ENCODE measurements around the gene SGTB.

Gene SGTB

GRCh38 chr5:65646938-65647337 is 75.0 kb downstream of the SGTB start:
- H3K9me3 ChIP-seq (ENCODE audit: control insufficient read depth, low read length) = no peaks in the 10 kb centered on the region
- no peak overlapping the region for H2BK12ac ChIP-seq (ENCODE audit: low read length in 2 of 2)
- H3K79me1 ChIP-seq (replicated peaks; ENCODE audit: low read length, poor library complexity, severe bottlenecking) = peaks cover 3% of the 10 kb centered on the region
- no peak overlapping the region for H2AK5ac ChIP-seq (ENCODE audit: low read length, severe bottlenecking)
- no peak overlapping the region for H2AFZ ChIP-seq (ENCODE audit: low read depth, low read length)
- H3K27me3 ChIP-seq (ENCODE audit: control insufficient read depth in 1 of 2, insufficient read depth in 1 of 2, low read length in 2 of 2) = no peaks in the 10 kb centered on the region
- H3K4me1 ChIP-seq (ENCODE audit: control insufficient read depth, insufficient read depth, low read depth, low read length) = no peaks in the 10 kb centered on the region
- H3K4me3 ChIP-seq (ENCODE audit: insufficient read depth in 1 of 2, low read depth in 1 of 2, low read length in 2 of 2) = no peak overlapping the region
- no peak overlapping the region for H3K18ac ChIP-seq (ENCODE audit: low read depth in 1 of 2, low read length in 2 of 2)
- H2BK5ac ChIP-seq (ENCODE audit: low read depth, low read length, poor library complexity, severe bottlenecking) = no peak overlapping the region
- H2BK15ac ChIP-seq (ENCODE audit: low read depth, poor library complexity, severe bottlenecking) = no peak overlapping the region
- H4K91ac ChIP-seq (ENCODE audit: low read length) = no peak overlapping the region
- no peak overlapping the region for H4K8ac ChIP-seq (ENCODE audit: low read length)
- DNase-seq = no peak
- no peak overlapping the region for H3K4ac ChIP-seq (ENCODE audit: low read depth in 1 of 2, low read length in 2 of 2)
- no peak overlapping the region for H3K14ac ChIP-seq (ENCODE audit: low read length in 2 of 2)
- 92% methylated on average over 2 of the region's 2 CpGs for WGBS
- no peak overlapping the region for H3K27ac ChIP-seq (ENCODE audit: low read length, poor library complexity, severe bottlenecking)
- H3K23ac ChIP-seq (ENCODE audit: low read length in 2 of 2) = no peak overlapping the region
- H3K36me3 ChIP-seq (ENCODE audit: control insufficient read depth in 1 of 2, insufficient read depth in 2 of 2, low read depth in 1 of 2, low read length in 2 of 2) = peaks cover 3 to 52% of the 10 kb centered on the region in 2 experiments
- H3K9ac ChIP-seq (ENCODE audit: low read length) = no peak overlapping the region
- no peak overlapping the region for H2BK120ac ChIP-seq (ENCODE audit: low read depth, low read length)
- no peak overlapping the region for H3K4me2 ChIP-seq (ENCODE audit: low read length, poor library complexity, severe bottlenecking)

- Histone ChIP-seq H4K8ac (ENCODE audit: low read length) (no peak overlapping the region), H3K23ac (ENCODE audit: low read length in 2 of 2) (no peak overlapping the region), H2AK5ac (ENCODE audit: low read length, severe bottlenecking) (no peak overlapping the region), H3K4me2 (ENCODE audit: low read length, poor library complexity, severe bottlenecking) (no peak overlapping the region), H2BK15ac (ENCODE audit: low read depth, poor library complexity, severe bottlenecking) (no peak overlapping the region), H3K27ac (ENCODE audit: low read length, poor library complexity, severe bottlenecking) (no peak overlapping the region), H3K36me3 (ENCODE audit: control insufficient read depth in 1 of 2, insufficient read depth in 2 of 2, low read depth in 1 of 2, low read length in 2 of 2) (peaks cover 16 to 64% of the 10 kb centered on the region in 2 experiments), H3K14ac (ENCODE audit: low read length in 2 of 2) (no peak overlapping the region), H3K9ac (ENCODE audit: low read length) (no peak overlapping the region), H3K4me1 (ENCODE audit: control insufficient read depth, insufficient read depth, low read depth, low read length) (no peaks in the 10 kb centered on the region), H2BK5ac (ENCODE audit: low read depth, low read length, poor library complexity, severe bottlenecking) (no peak overlapping the region), H2BK12ac (ENCODE audit: low read length in 2 of 2) (no peak overlapping the region), H3K18ac (ENCODE audit: low read depth in 1 of 2, low read length in 2 of 2) (no peak overlapping the region), H2AFZ (ENCODE audit: low read depth, low read length) (no peak overlapping the region), H3K9me3 (ENCODE audit: control insufficient read depth, low read length) (no peaks in the 10 kb centered on the region), H3K4ac (ENCODE audit: low read depth in 1 of 2, low read length in 2 of 2) (no peak overlapping the region), H4K91ac (ENCODE audit: low read length) (no peak overlapping the region), H3K79me1 (replicated peaks; ENCODE audit: low read length, poor library complexity, severe bottlenecking) (peaks cover 4% of the 10 kb centered on the region), H3K4me3 (ENCODE audit: insufficient read depth in 1 of 2, low read depth in 1 of 2, low read length in 2 of 2) (no peak overlapping the region), H2BK120ac (ENCODE audit: low read depth, low read length) (no peak overlapping the region), H3K27me3 (ENCODE audit: control insufficient read depth in 1 of 2, insufficient read depth in 1 of 2, low read length in 2 of 2) (no peaks in the 10 kb centered on the region)
- DNase-seq = peak; percentile 2
- WGBS = 92% methylated on average over 2 of the region's 4 CpGs
Observed at GRCh38 chr5:65640240-65640639, 81.7 kb downstream of the SGTB start.

- Histone ChIP-seq H2BK5ac (ENCODE audit: low read depth, low read length, poor library complexity, severe bottlenecking) (no peak overlapping the region), H3K9ac (ENCODE audit: low read length) (no peak overlapping the region), H3K4me3 (ENCODE audit: insufficient read depth in 1 of 2, low read depth in 1 of 2, low read length in 2 of 2) (no peak overlapping the region), H2BK120ac (ENCODE audit: low read depth, low read length) (no peak overlapping the region), H3K14ac (ENCODE audit: low read length in 2 of 2) (no peak overlapping the region), H2AK5ac (ENCODE audit: low read length, severe bottlenecking) (no peak overlapping the region), H3K36me3 (ENCODE audit: control insufficient read depth in 1 of 2, insufficient read depth in 2 of 2, low read depth in 1 of 2, low read length in 2 of 2) (peaks cover 3 to 22% of the 10 kb centered on the region in 2 experiments), H2AFZ (ENCODE audit: low read depth, low read length) (no peak overlapping the region), H2BK15ac (ENCODE audit: low read depth, poor library complexity, severe bottlenecking) (no peak overlapping the region), H3K4me2 (ENCODE audit: low read length, poor library complexity, severe bottlenecking) (no peak overlapping the region), H3K4me1 (ENCODE audit: control insufficient read depth, insufficient read depth, low read depth, low read length) (peaks cover 3% of the 10 kb centered on the region), H3K79me1 (replicated peaks; ENCODE audit: low read length, poor library complexity, severe bottlenecking) (peaks cover 18% of the 10 kb centered on the region), H2BK12ac (ENCODE audit: low read length in 2 of 2) (no peak overlapping the region), H3K18ac (ENCODE audit: low read depth in 1 of 2, low read length in 2 of 2) (no peak overlapping the region), H3K23ac (ENCODE audit: low read length in 2 of 2) (no peak overlapping the region), H4K91ac (ENCODE audit: low read length) (no peak overlapping the region), H3K4ac (ENCODE audit: low read depth in 1 of 2, low read length in 2 of 2) (no peak overlapping the region), H3K27ac (ENCODE audit: low read length, poor library complexity, severe bottlenecking) (no peak overlapping the region), H4K8ac (ENCODE audit: low read length) (no peak overlapping the region), H3K27me3 (ENCODE audit: control insufficient read depth in 1 of 2, insufficient read depth in 1 of 2, low read length in 2 of 2) (no peaks in the 10 kb centered on the region), H3K9me3 (ENCODE audit: control insufficient read depth, low read length) (no peaks in the 10 kb centered on the region)
- no peak for DNase-seq
Observed at GRCh38 chr5:65630981-65631380, 90.9 kb downstream of the SGTB start.

- Histone ChIP-seq H3K4me3 (ENCODE audit: insufficient read depth in 1 of 2, low read depth in 1 of 2, low read length in 2 of 2) (peak overlapping the region in 1 of 2 experiments; percentile 88), H3K14ac (ENCODE audit: low read length in 2 of 2) (no peak overlapping the region), H3K9ac (ENCODE audit: low read length) (peak overlapping the region; percentile 96), H3K9me3 (ENCODE audit: control insufficient read depth, low read length) (no peaks in the 10 kb centered on the region), H3K23ac (ENCODE audit: low read length in 2 of 2) (no peak overlapping the region), H3K4me2 (ENCODE audit: low read length, poor library complexity, severe bottlenecking) (no peak overlapping the region), H3K79me1 (replicated peaks; ENCODE audit: low read length, poor library complexity, severe bottlenecking) (peaks cover 11% of the 10 kb centered on the region), H3K27me3 (ENCODE audit: control insufficient read depth in 1 of 2, insufficient read depth in 1 of 2, low read length in 2 of 2) (no peaks in the 10 kb centered on the region), H2BK5ac (ENCODE audit: low read depth, low read length, poor library complexity, severe bottlenecking) (no peak overlapping the region), H4K8ac (ENCODE audit: low read length) (no peak overlapping the region), H2BK12ac (ENCODE audit: low read length in 2 of 2) (no peak overlapping the region), H3K27ac (ENCODE audit: low read length, poor library complexity, severe bottlenecking) (no peak overlapping the region), H2BK120ac (ENCODE audit: low read depth, low read length) (no peak overlapping the region), H3K36me3 (ENCODE audit: control insufficient read depth in 1 of 2, insufficient read depth in 2 of 2, low read depth in 1 of 2, low read length in 2 of 2) (peaks cover 2 to 14% of the 10 kb centered on the region in 2 experiments), H2AFZ (ENCODE audit: low read depth, low read length) (no peak overlapping the region), H3K18ac (ENCODE audit: low read depth in 1 of 2, low read length in 2 of 2) (no peak overlapping the region), H2BK15ac (ENCODE audit: low read depth, poor library complexity, severe bottlenecking) (no peak overlapping the region), H4K91ac (ENCODE audit: low read length) (no peak overlapping the region), H2AK5ac (ENCODE audit: low read length, severe bottlenecking) (no peak overlapping the region), H3K4me1 (ENCODE audit: control insufficient read depth, insufficient read depth, low read depth, low read length) (peaks cover 6% of the 10 kb centered on the region), H3K4ac (ENCODE audit: low read depth in 1 of 2, low read length in 2 of 2) (no peak overlapping the region)
- peak; percentile 4 for DNase-seq
- WGBS = 82% methylated on average over 5 of the region's 6 CpGs
Observed at GRCh38 chr5:65625743-65626142, 96.2 kb downstream of the SGTB start.

Measured in mesenchymal stem cell (in vitro differentiated cells and primary cell).